H1 (cell line): ENCODE measurements around the gene DCDC2C.

Experiments used
- CBX5 ChIP-seq: fragments of 300-800, 300-1000 bp; sonication (generic); IDR thresholded peaks from 2 replicates; pipeline ENCODE4 v1.7.1; 2016; ENCODE audit warnings: antibody characterized with exemption, low read length, low read depth
- CBX8 ChIP-seq: fragments of 300-800, 300-1000 bp; sonication (generic); IDR thresholded peaks from 2 replicates; pipeline ENCODE4 v1.7.1; 2016; ENCODE audit warnings: low read depth, low read length, borderline replicate concordance
- CTCF ChIP-seq, 3 experiments: IDR thresholded peaks; 1 replicate in 2 of 3; 2 replicates in 1 of 3; pipeline versions ENCODE4 v1.5.1 to v1.6.1; 2011; ENCODE audit warnings: low read length in 3 of 3, mild to moderate bottlenecking in 3 of 3, inconsistent platforms in 2 of 3, low read depth in 1 of 3, moderate library complexity in 1 of 3; ENCODE audit not compliant: insufficient read depth in 1 of 3; ENCODE audit errors: control extremely low read depth in 1 of 3
- EZH2 ChIP-seq: fragments of 200-600 bp; sonication (generic); IDR thresholded peaks from 2 replicates; pipeline ENCODE4 v1.7.1; 2012; ENCODE audit warnings: low read depth, mild to moderate bottlenecking, moderate library complexity, low read length, inconsistent platforms; ENCODE audit not compliant: severe bottlenecking
- GTF2F1 ChIP-seq: IDR thresholded peaks from 2 replicates; pipeline ENCODE4 v1.6.1; 2012; ENCODE audit warnings: low read depth, low read length, improper control_type of control experiment, borderline replicate concordance
- MAFK ChIP-seq: IDR thresholded peaks from 2 replicates; pipeline ENCODE4 v1.6.1; 2012; ENCODE audit warnings: low read depth, mild to moderate bottlenecking, improper control_type of control experiment, low read length
- POLR2A ChIP-seq, 2 experiments: IDR thresholded peaks; 1 replicate in 1 of 2; 2 replicates in 1 of 2; pipeline ENCODE4 v1.6.1; 2011; ENCODE audit warnings: low read depth in 2 of 2, low read length in 2 of 2, mild to moderate bottlenecking in 2 of 2; ENCODE audit errors: control extremely low read depth in 1 of 2
- RAD21 ChIP-seq, 2 experiments: IDR thresholded peaks in 1 of 2; conservative IDR thresholded peaks in 1 of 2; 2 replicates each; pipeline ENCODE4 v1.6.1; 2011; ENCODE audit warnings: low read depth in 2 of 2, low read length in 2 of 2, improper control_type of control experiment in 1 of 2, inconsistent platforms in 1 of 2, mild to moderate bottlenecking in 1 of 2, moderate library complexity in 1 of 2
- SP4 ChIP-seq: IDR thresholded peaks from 2 replicates; pipeline ENCODE4 v1.6.1; 2012; ENCODE audit warnings: low read length, inconsistent platforms
- TBP ChIP-seq: IDR thresholded peaks from 2 replicates; pipeline ENCODE4 v1.6.1; 2011; ENCODE audit warnings: low read depth, low read length, improper control_type of control experiment
- TCF12 ChIP-seq: IDR thresholded peaks from 2 replicates; pipeline ENCODE4 v1.6.1; 2011; ENCODE audit warnings: low read depth, mild to moderate bottlenecking, low read length
- YY1 ChIP-seq: IDR thresholded peaks from 2 replicates; pipeline ENCODE4 v1.6.1; 2011; ENCODE audit warnings: low read depth, mild to moderate bottlenecking, low read length
- TF ChIP-seq, protein P1 (sequence below): IDR thresholded peaks from 2 replicates; pipeline ENCODE4 v1.6.1; 2012; ENCODE audit warnings: low read length, inconsistent platforms

- TF ChIP-seq CTCF (IDR thresholded peaks at IDR 0.05; ENCODE audit: control extremely low read depth in 1 of 3, insufficient read depth in 1 of 3, low read depth in 1 of 3, low read length in 3 of 3), result no peak
- no peak for TF ChIP-seq CBX8
- TF ChIP-seq MAFK, result no peak
- no peak for TF ChIP-seq RAD21 (IDR thresholded peaks at IDR 0.05 in 1 of 2, conservative IDR thresholded peaks at IDR 0.05 in 1 of 2; ENCODE audit: low read depth in 2 of 2, low read length in 2 of 2)
- TF ChIP-seq GTF2F1, result no peak
- no peak for TF ChIP-seq YY1
- no peak for TF ChIP-seq EZH2
- TF ChIP-seq SP4, result no peak
- TF ChIP-seq POLR2A (IDR thresholded peaks at IDR 0.05; ENCODE audit: control extremely low read depth in 1 of 2, low read depth in 2 of 2, low read length in 2 of 2), result no peak
- no peak for TF ChIP-seq TBP
- TF ChIP-seq TCF12, result no peak
- TF ChIP-seq, protein P1, sequence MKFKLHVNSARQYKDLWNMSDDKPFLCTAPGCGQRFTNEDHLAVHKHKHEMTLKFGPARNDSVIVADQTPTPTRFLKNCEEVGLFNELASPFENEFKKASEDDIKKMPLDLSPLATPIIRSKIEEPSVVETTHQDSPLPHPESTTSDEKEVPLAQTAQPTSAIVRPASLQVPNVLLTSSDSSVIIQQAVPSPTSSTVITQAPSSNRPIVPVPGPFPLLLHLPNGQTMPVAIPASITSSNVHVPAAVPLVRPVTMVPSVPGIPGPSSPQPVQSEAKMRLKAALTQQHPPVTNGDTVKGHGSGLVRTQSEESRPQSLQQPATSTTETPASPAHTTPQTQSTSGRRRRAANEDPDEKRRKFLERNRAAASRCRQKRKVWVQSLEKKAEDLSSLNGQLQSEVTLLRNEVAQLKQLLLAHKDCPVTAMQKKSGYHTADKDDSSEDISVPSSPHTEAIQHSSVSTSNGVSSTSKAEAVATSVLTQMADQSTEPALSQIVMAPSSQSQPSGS, result no peak
- TF ChIP-seq CBX5, result no peak
Observed at GRCh38 chr2:3703236-3703756, at the start of gene DCDC2C.
